ENCODE data around the gene TAS2R7. TPM values are rescaled to one million over a fixed set of nuclear protein-coding genes. Genes with fewer than 3 reads are reported as not detected.

The TAS2R7 gene
- polyA plus RNA-seq, 1 of the 3 experiments (the other 2 are of a cell fraction), result not detected

GRCh38 chr12:10826258-10826657 lies 23.8 kb upstream of the TAS2R7 start, which contains the start of gene TAS2R10:
Gene TAS2R10 (minus strand): TSS chr12:10826358. CDS start chr12:10826269, 89 bp downstream.
- no peaks in the 10 kb centered on the region for H3K9me3 ChIP-seq
- no peak within 1 kb of the TSS for H2AFZ ChIP-seq (ENCODE audit: low read depth)
- H3K27me3 ChIP-seq (ENCODE audit: insufficient read depth), result no peaks in the 10 kb centered on the region
- H3K79me2 ChIP-seq (ENCODE audit: insufficient read depth), result no peaks in the 10 kb centered on the region
- no peak for DNase-seq
- H3K4me2 ChIP-seq, result no peak within 1 kb of the TSS
- ChIA-PET POLR2A (no interaction called here), CTCF (interaction anchor here (1.6 kb wide), 1 partner anchor 76 kb away, joined by 6 read pairs; no protein-coding TSS in a partner anchor)
- TF ChIP-seq RAD21 (IDR thresholded peaks at IDR 0.05; ENCODE audit: low read length) (no peak), EP300 (IDR thresholded peaks at IDR 0.05; ENCODE audit: borderline replicate concordance in 1 of 2, low read depth in 1 of 2, low read length in 1 of 2) (no peak), ZBTB33 (IDR thresholded peaks at IDR 0.05; ENCODE audit: borderline replicate concordance, low read depth) (no peak), NFIC (IDR thresholded peaks at IDR 0.05; ENCODE audit: borderline replicate concordance) (no peak), GATA2 (CRISPR knock-in tag; IDR thresholded peaks at IDR 0.05) (no peak), JUND (IDR thresholded peaks at IDR 0.05) (no peak), ELF1 (IDR thresholded peaks at IDR 0.05) (no peak), USF1 (IDR thresholded peaks at IDR 0.05; ENCODE audit: borderline replicate concordance, low read depth) (no peak), MAX (IDR thresholded peaks at IDR 0.05; ENCODE audit: low read depth) (no peak), RFX5 (IDR thresholded peaks at IDR 0.05; ENCODE audit: low read length) (no peak), FOSL2 (IDR thresholded peaks at IDR 0.05; ENCODE audit: borderline replicate concordance, low read depth) (no peak), USF2 (IDR thresholded peaks at IDR 0.05; ENCODE audit: borderline replicate concordance, low read depth, low read length) (no peak)
- TF ChIP-seq, protein P1, sequence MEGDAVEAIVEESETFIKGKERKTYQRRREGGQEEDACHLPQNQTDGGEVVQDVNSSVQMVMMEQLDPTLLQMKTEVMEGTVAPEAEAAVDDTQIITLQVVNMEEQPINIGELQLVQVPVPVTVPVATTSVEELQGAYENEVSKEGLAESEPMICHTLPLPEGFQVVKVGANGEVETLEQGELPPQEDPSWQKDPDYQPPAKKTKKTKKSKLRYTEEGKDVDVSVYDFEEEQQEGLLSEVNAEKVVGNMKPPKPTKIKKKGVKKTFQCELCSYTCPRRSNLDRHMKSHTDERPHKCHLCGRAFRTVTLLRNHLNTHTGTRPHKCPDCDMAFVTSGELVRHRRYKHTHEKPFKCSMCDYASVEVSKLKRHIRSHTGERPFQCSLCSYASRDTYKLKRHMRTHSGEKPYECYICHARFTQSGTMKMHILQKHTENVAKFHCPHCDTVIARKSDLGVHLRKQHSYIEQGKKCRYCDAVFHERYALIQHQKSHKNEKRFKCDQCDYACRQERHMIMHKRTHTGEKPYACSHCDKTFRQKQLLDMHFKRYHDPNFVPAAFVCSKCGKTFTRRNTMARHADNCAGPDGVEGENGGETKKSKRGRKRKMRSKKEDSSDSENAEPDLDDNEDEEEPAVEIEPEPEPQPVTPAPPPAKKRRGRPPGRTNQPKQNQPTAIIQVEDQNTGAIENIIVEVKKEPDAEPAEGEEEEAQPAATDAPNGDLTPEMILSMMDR (IDR thresholded peaks at IDR 0.05), result no peak
- TF ChIP-seq, protein P2, sequence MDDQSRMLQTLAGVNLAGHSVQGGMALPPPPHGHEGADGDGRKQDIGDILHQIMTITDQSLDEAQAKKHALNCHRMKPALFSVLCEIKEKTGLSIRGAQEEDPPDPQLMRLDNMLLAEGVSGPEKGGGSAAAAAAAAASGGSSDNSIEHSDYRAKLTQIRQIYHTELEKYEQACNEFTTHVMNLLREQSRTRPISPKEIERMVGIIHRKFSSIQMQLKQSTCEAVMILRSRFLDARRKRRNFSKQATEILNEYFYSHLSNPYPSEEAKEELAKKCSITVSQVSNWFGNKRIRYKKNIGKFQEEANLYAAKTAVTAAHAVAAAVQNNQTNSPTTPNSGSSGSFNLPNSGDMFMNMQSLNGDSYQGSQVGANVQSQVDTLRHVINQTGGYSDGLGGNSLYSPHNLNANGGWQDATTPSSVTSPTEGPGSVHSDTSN (IDR thresholded peaks at IDR 0.05), result no peak
- 88% methylated on average over 3 of the region's 3 CpGs for WGBS (ENCODE audit: low lambda C conversion rate)
- no peaks in the 10 kb centered on the region for H3K36me3 ChIP-seq (replicated peaks in 1 of 2; ENCODE audit: control insufficient read depth in 1 of 2, insufficient read depth in 2 of 2, low read length in 1 of 2)
- no peaks in the 10 kb centered on the region for H4K20me1 ChIP-seq (ENCODE audit: insufficient read depth)
- no peak within 1 kb of the TSS for H3K9ac ChIP-seq
- no peaks in the 10 kb centered on the region for H3K9me2 ChIP-seq
- H3F3A ChIP-seq (replicated peaks; ENCODE audit: insufficient read depth), result no peaks in the 10 kb centered on the region
- H3K27ac ChIP-seq (ENCODE audit: low read depth in 2 of 2, low read length in 1 of 2), result no peak within 1 kb of the TSS
- no peaks in the 10 kb centered on the region for H3K4me1 ChIP-seq (ENCODE audit: control insufficient read depth in 1 of 2, insufficient read depth in 2 of 2, low read depth in 1 of 2, low read length in 1 of 2)
- no peak within 1 kb of the TSS for H3K4me3 ChIP-seq (ENCODE audit: low read depth in 2 of 2, low read length in 1 of 2)

Data from SK-N-SH (cell line).